Epithelial cell of esophagus (primary cell): ENCODE measurements around the gene SCAMP2.

Experiments used
- DNase-seq: peaks from one replicate; pipeline ENCODE4 v3.0.0; 2010; ENCODE audit warnings: low read depth
- H3K4me3 ChIP-seq: 2 replicates; pipeline ENCODE4 v1.5.1; 2011; ENCODE audit warnings: mild to moderate bottlenecking, low read length, control low read depth
- TF ChIP-seq, protein P1 (sequence below): IDR thresholded peaks from 2 replicates; pipeline ENCODE4 v1.5.1; 2011; ENCODE audit warnings: low read depth, mild to moderate bottlenecking, low read length, control low read depth, inconsistent platforms; ENCODE audit not compliant: insufficient read depth; ENCODE audit errors: missing control alignments

SCAMP2 gene

DNA sequence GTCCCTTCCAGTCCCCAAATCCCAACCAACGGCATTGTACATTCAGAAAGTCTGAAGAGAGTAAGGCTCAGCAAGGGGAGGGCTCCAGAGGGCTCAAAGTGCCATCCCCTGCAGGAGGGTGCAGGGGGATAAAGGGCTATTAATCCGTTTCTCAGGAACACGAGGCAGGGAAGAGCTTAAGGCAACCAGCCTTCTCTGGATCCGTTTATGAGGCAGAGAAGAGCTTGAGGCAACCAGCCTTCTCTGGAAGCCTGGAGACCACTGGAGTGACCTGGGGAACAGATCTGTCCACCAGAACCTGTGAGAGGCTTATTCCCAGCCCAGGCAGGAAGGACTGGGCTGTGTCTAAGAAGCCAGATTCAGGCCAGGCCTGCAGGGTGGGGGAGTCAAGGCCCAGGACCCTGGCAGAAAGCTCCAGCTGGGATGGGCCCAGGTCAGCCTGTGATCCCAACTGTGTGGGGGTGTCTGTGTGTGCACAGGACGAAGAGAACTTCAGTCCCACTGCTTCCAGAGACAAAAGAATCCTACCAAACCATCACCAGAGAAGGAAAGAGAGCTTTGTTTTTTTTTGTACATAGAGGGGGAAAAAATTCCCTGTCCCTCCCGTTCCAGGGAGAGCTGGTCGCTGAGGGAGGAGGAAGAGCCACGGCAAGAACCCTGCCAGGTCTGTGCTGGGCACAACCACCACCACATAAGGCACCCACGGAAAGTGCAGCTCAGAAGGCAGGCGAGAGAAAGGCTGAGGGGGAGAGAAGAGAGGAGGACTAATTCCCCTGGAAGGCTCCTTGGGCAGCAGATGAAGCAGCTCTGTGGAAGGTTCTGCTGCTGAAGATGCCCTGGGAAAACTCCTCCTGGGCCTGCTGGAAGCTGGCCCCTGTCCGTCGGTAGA is 28.6 kb downstream of the SCAMP2 start:
- TF ChIP-seq, protein P1, sequence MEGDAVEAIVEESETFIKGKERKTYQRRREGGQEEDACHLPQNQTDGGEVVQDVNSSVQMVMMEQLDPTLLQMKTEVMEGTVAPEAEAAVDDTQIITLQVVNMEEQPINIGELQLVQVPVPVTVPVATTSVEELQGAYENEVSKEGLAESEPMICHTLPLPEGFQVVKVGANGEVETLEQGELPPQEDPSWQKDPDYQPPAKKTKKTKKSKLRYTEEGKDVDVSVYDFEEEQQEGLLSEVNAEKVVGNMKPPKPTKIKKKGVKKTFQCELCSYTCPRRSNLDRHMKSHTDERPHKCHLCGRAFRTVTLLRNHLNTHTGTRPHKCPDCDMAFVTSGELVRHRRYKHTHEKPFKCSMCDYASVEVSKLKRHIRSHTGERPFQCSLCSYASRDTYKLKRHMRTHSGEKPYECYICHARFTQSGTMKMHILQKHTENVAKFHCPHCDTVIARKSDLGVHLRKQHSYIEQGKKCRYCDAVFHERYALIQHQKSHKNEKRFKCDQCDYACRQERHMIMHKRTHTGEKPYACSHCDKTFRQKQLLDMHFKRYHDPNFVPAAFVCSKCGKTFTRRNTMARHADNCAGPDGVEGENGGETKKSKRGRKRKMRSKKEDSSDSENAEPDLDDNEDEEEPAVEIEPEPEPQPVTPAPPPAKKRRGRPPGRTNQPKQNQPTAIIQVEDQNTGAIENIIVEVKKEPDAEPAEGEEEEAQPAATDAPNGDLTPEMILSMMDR: no peak
- no peak overlapping the region for H3K4me3 ChIP-seq
- no peak for DNase-seq

DNA sequence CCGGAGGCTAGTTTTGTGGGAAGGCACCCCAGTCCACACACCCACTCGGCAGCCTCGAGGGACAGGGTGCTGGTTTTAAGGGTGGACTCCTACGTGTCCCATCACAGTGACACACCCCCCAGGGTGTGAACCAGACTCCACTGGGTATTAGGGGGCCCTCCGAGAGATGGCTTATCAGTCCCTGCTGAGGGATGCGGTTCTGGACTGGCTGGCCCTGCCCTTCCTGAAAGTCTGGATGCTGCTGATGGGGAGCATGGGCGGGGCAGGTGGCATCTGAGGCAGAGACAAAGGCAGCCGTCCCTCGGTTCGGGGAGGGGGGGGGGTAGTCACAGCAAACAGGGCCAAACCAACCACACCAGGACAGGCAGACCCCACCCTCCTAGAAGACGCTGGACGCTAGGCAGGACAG is 29.3 kb downstream of the SCAMP2 start:
- TF ChIP-seq, protein P1: no peak
- no peak for DNase-seq
- no peak overlapping the region for H3K4me3 ChIP-seq

DNA sequence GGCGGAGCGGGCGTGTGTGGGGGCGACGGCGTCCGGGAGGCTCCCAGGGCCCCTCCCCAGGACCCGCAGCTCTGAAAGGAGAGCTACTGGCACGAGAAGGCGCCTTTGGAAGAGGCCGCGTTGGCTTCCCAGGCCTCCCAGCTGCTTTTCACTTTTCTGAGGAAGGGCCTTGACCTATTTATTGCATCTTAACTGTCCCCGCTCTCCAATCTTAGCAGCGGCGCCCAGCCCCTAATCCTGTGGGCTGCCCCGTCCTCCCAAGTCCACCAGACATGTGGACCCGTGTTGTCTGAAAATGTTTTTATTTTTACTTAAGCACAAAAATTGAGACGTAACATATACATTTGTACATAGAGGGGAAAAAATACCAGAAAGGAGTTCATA is 29.7 kb downstream of the SCAMP2 start:
- no peak for DNase-seq
- H3K4me3 ChIP-seq: peak overlapping the region; percentile 30
- TF ChIP-seq, protein P1: no peak

DNA sequence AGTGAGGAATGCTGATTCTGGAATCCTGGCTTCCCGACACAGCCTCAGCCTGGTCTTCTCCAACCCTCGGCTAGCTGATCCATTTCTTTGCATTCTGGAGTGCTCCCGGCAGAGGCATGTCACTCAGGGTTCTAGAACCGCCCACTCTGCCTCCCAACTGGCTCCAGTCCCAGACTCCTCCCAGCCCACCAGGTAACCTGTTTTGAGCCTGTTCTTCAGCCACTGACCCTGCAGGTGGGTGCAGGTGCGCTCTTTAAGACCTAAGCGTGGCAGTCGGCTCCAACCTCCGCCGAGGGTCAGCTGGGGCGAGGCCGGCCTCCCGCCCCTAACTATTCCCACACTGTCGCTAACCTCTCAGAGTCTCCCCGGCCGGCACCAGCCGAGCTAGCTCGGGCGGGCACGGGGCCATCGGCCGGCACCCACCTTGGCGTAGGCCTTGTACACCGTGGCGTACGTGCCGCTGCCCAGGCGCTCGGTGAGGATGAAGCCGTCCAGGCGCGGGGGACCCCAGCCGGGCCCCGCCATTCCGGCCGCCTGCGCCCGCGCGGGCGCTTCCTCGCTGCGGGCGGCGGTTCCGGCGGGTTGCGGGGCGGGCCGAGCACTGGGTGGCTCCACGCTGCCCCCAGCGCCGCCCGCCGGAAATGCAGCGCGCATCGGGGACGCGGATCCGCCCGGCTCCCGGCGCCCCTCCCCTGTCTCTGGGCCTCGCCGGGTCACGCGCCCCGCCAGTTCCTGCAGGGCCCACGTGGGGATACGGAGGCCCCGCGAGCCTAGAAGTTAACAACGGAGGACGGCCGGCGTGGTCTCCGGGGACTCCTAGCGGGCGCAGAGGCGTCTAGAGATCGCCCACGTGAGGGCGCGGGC is 30.4 kb downstream of the SCAMP2 start, which contains the start of gene ULK3:
Gene ULK3, minus strand, starts transcription at position 576 of the 864 bp plus-strand sequence. Its CDS starts 51 bp downstream, at position 525.
- H3K4me3 ChIP-seq: peak within 1 kb of the TSS; percentile 81
- TF ChIP-seq, protein P1: peak; percentile 22
- peak; percentile 90 for DNase-seq

DNA sequence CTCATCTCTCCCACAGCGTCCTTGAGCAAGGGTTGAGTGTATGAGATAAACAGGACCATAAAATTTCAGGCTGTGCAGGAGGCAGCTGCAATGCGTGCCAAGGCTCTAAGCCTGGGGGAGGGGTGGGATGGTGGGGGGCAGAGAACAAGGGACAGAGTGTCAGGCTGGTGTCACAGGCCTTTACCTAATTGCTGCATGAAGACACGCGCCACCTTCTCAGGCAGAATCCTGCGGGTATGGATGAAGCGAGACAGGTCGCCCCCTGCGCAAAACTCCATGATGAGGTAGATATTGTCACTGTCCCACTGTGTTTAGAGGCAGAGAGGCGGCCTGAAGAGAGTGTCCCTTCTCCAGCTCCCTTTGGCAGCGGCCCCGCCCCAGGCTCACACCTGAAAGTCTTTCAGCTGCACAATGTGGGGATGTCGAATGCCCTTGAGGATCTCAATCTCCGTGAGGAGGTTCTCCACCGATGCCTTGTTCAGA is 31.2 kb downstream of the SCAMP2 start:
- no peak for DNase-seq
- TF ChIP-seq, protein P1: no peak
- peak overlapping the region; percentile 81 for H3K4me3 ChIP-seq

DNA sequence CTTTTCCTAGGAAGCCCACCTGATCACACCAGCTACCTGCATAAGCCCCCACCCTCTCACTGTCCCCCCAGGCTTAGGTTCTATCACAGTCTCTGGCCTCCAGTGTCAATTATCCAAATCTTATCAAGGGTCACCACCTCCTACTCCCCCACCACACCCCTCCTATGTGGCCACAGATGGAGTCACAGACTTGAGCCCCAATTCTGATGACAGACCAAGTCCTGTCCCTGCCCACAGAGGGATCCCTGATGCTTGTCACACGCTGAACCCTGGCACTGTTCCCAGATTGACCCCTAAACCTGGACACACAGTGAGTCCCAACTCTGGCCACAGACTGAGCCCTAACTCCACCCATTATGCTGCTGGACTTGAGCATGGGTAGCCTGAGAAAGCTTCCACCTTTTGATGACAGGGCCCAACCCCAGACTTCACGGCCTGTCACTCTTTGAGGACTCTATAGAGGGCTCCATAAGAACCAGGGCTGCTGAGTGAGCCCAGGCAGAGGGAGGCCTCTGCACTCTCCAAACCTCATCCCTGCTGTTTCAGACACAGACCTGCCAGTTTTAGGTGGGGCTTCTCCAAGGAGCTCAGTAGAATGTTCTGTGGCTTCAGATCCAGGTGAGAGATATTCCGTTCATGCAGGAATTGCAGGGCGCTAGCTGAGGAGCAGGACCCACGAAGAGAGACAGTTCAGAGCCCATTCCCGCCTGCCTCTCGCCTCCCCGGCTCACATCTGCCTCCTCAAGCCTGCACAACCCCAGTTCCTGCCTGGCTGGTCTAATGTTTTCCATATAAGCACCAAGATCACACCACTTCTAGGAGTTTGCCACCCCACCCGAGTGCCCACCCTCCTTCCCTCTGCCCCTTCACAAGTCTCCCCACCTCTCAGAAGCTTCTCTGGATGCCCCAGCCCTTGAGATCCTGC is 32.1 kb downstream of the SCAMP2 start:
- DNase-seq: no peak
- no peak overlapping the region for H3K4me3 ChIP-seq
- TF ChIP-seq, protein P1: no peak
